UCSD-AML1 (cell line): Measurements from ENCODE around the gene PIGN.
"Not testable (repeated sequence)": the region's sequence is repeated elsewhere in the genome, so short reads cannot be mapped to it uniquely, and the experiment has no call there.

Experiments used
- DNase-seq: peaks from one replicate; lab custom pipeline; 2025; ENCODE audit not compliant: unreplicated experiment; lab: John Stamatoyannopoulos, UW

The PIGN gene

GRCh38 chr18:62179213-62179612 lies 7.6 kb downstream of the PIGN start:
- no peak for DNase-seq

GRCh38 chr18:62177271-62177670 lies 9.6 kb downstream of the PIGN start:
- no peak for DNase-seq

- no peak for DNase-seq
Measured at GRCh38 chr18:62175521-62175920, 11.3 kb downstream of the PIGN start.

GRCh38 chr18:62172298-62172697 lies 14.6 kb downstream of the PIGN start:
- no peak for DNase-seq

- DNase-seq: no peak
Measured at GRCh38 chr18:62170857-62171256, 16.0 kb downstream of the PIGN start.

- DNase-seq: not testable (repeated sequence)
Measured at GRCh38 chr18:62166524-62166923, 20.3 kb downstream of the PIGN start.

GRCh38 chr18:62165583-62165982 lies 21.3 kb downstream of the PIGN start:
- no peak for DNase-seq

GRCh38 chr18:62164855-62165487 lies 21.9 kb downstream of the PIGN start:
- no peak for DNase-seq

GRCh38 chr18:62164310-62164709 lies 22.5 kb downstream of the PIGN start:
- DNase-seq: no peak

GRCh38 chr18:62157843-62158242 lies 29.0 kb downstream of the PIGN start:
- no peak for DNase-seq

- no peak for DNase-seq
Measured at GRCh38 chr18:62152844-62153243, 34.0 kb downstream of the PIGN start.

GRCh38 chr18:62151068-62151771 lies 35.6 kb downstream of the PIGN start:
- no peak for DNase-seq

GRCh38 chr18:62144338-62144737 lies 42.5 kb downstream of the PIGN start:
- no peak for DNase-seq

- no peak for DNase-seq
Measured at GRCh38 chr18:62140259-62140658, 46.6 kb downstream of the PIGN start.

GRCh38 chr18:62138461-62139235 lies 48.2 kb downstream of the PIGN start:
- DNase-seq: no peak

- DNase-seq: peak; percentile 15
Measured at GRCh38 chr18:62131301-62131909, 55.5 kb downstream of the PIGN start.

- no peak for DNase-seq
Measured at GRCh38 chr18:62128157-62128556, 58.7 kb downstream of the PIGN start.

GRCh38 chr18:62126737-62127136 lies 60.1 kb downstream of the PIGN start:
- no peak for DNase-seq

- DNase-seq: no peak
Measured at GRCh38 chr18:62125702-62126101, 61.2 kb downstream of the PIGN start.

- DNase-seq: no peak
Measured at GRCh38 chr18:62122330-62122729, 64.5 kb downstream of the PIGN start.

- DNase-seq: no peak
Measured at GRCh38 chr18:62119884-62120283, 67.0 kb downstream of the PIGN start.

GRCh38 chr18:62118328-62118727 lies 68.5 kb downstream of the PIGN start:
- no peak for DNase-seq
